Activated effector memory CD4-positive, alpha-beta T cell treated with anti-CD3 and anti-CD28 coated beads, Interleukin-2, amount 50 U/mL, for 16 hours (primary cell): Measurements from ENCODE around the gene ADCK1.
"Not testable (repeated sequence)": the region's sequence is repeated elsewhere in the genome, so short reads cannot be mapped to it uniquely, and the experiment has no call there.

ENCODE experiments used
- DNase-seq: peaks from one replicate; pipeline ENCODE4 v3.0.0-alpha.2; 2020

The ADCK1 gene

DNA sequence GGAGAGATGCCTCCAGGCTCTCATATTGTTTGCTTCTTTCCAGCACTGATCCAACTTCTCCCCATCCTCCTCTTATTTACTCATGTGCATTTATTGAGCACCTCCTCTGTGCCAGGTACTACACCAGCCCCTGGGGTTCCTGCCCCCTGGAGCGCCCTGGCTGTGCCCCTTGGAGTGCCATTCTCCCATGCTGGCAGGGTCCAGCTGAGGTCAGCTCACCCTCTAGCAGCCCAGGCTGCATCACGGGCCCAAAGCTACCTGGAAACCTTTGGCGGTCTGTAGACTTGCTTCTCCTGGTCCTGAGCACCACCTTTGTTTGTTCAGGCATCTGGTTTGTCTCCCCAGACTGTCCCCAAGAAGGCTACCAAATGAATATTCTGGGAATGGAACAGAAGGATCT, 67.0 kb downstream of the ADCK1 start:
- DNase-seq = no peak

- no peak for DNase-seq
Measured at GRCh38 chr14:77867476-77867875, 67.6 kb downstream of the ADCK1 start.

DNA sequence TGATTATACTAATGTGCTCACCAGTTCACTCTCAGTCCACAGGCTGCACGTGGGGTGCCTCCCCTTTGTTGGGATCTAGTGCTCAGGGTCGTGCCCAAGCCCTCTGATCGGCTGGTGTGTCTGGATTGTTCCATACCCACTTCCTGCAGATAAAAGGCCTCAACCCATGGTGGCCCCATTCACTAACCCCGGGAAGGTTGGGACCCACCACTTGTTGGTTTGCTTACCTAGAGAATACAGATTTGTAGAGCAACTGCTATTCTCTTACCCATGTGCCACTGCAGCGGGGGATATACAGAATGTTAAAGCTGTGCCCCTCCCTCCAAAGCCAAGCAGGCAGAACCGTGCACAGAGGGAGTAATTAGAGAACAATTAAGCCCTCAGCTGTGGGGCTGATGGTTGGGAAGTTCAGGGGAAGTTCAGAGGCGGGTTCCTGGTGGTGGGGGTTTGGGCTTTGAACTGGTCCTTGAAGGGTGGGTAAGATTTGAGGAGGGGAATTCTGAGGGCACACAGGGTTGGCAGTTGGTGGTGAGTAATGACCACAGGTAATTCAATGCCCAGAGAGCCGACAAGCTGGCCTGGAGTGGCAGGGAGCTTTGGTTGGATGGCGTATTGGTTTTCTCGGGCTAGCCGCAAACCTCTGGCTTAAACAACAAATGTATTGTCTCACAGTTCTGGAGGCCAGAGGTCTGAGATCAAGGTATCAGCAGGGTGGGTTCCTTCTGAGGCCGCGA, 68.8 kb downstream of the ADCK1 start:
- DNase-seq = no peak

DNA sequence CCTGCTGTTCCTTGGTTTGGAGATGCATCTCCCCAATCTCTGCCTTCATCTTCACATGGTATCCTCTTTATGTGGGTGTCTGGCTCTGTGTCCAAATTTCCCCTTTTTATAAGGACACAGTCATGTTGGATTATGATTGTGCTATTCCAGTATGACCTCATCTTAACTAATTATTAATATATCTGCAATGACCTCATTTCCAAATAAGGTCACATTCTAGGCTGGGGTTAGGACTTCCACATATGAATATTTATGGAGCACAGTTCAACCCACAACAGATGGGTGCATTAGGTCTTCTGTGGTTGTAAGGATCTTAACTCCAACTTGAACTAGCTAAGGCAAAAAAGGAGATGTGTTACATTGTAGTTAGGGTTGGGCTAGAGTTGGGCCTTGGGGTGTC, 69.4 kb downstream of the ADCK1 start:
- no peak for DNase-seq

DNA sequence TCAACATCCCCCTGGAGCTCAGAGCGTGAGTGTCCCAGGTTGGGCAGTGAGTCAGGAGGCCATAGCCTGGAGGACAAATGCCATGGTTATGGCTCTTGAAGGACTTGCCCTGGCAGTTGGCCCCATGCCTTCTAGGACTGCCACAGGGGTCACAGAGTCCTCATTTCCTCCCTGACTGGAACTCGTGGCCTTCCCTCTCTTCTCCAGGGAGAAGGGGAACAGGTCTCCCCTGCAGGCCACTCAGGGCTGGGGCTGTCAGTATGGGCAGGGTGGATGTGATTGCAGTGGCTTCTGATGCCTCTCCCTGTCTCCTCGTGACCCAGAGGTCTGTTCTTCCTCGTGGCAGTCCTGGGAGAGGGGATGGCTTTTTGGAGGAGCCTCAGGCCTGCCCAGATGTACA, 70.7 kb downstream of the ADCK1 start:
- no peak for DNase-seq

DNA sequence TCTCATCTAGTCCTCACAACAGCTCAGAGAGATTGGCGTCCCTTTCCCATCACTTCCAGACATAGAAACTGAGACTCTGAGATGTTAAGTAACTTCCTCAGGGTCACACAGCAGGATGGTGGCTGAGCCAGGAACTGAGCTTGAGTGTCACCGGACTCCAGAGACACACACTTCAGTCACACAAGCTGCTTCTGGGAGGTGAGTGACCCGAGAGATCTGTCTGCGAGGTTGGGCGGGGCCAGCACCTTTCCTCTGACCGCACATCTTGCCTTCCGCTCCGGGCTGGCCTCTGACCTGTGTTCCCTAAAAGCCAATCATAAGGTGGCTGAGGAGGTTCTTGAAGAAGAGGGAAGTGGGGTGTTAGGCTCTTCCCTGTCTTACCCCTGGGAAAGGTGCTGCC, 72.2 kb downstream of the ADCK1 start:
- DNase-seq = no peak

DNA sequence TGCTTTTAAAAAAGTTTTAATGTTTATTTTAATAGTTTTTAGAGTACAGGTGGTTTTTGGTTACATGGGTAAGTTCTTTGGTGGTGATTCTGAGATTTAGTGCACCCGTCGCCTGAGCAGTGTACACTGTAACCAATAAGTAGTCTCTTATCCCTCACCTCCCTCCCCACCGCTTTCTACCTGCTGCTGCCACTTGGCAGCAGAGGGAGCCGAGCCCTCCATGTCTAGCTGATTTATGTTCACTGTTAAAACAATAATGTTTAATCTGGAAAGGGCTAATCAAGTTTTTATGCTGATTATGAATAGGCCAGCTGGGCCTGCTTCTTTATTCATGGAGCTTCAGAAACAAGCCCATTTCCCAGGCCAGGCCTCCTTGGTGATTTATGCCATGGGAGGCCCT, 73.1 kb downstream of the ADCK1 start:
- no peak for DNase-seq

- DNase-seq = no peak
Measured at GRCh38 chr14:77878783-77879182, 78.9 kb downstream of the ADCK1 start.

- no peak for DNase-seq
Measured at GRCh38 chr14:77880056-77880455, 80.1 kb downstream of the ADCK1 start.

- no peak for DNase-seq
Measured at GRCh38 chr14:77882098-77882497, 82.2 kb downstream of the ADCK1 start.

GRCh38 chr14:77882636-77883035, 82.7 kb downstream of the ADCK1 start:
- no peak for DNase-seq

- no peak for DNase-seq
Measured at GRCh38 chr14:77883131-77883846, 83.4 kb downstream of the ADCK1 start.

- DNase-seq = no peak
Measured at GRCh38 chr14:77883847-77884238, 83.9 kb downstream of the ADCK1 start.

- no peak for DNase-seq
Measured at GRCh38 chr14:77885367-77885766, 85.5 kb downstream of the ADCK1 start.

GRCh38 chr14:77886010-77886409, 86.1 kb downstream of the ADCK1 start:
- no peak for DNase-seq

DNA sequence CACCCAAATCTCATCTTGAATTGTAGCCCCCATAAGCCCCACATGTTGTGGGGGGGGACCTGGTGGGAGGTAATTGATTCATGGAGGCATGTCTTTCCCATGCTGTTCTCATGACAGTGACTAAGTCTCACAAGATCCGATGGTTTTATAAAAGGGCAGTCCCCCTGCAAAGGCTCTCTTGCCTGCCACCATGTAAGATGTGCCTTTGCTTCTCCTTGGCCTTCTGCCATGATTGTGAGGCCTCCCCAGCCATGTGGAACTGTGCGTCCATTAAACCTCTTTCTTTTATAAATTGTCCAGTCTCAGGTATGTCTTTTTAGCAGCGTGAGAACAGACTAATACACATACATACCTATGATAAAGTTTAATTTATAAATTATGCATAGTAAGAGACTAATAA, 89.0 kb downstream of the ADCK1 start:
- DNase-seq = not testable (repeated sequence)

- no peak for DNase-seq
Measured at GRCh38 chr14:77889971-77890442, 90.1 kb downstream of the ADCK1 start.

GRCh38 chr14:77890873-77891272, 91.0 kb downstream of the ADCK1 start:
- DNase-seq = no peak

- no peak for DNase-seq
Measured at GRCh38 chr14:77892381-77892871, 92.5 kb downstream of the ADCK1 start.

- no peak for DNase-seq
Measured at GRCh38 chr14:77892890-77893484, 93.1 kb downstream of the ADCK1 start.

DNA sequence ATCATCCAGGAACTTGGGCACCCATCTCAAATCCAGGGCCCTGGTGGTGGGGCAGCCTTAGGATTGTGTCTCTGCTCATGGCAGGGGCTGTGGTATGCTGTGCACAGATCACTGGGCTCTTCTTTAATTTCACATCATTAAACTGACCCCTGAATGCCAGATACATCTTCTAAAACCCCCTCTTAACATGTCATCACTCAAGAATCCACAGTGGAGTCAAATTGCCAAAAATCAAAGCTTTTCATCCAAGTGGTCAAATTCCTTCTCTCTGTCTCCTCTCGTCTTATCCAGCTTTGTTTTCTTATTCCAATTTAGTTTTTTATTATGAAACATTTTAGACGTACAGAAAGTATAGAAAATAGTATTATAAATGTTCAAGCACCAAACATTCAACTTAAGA, 97.5 kb downstream of the ADCK1 start:
- no peak for DNase-seq

GRCh38 chr14:77902811-77903210, 102.9 kb downstream of the ADCK1 start:
- no peak for DNase-seq

DNA sequence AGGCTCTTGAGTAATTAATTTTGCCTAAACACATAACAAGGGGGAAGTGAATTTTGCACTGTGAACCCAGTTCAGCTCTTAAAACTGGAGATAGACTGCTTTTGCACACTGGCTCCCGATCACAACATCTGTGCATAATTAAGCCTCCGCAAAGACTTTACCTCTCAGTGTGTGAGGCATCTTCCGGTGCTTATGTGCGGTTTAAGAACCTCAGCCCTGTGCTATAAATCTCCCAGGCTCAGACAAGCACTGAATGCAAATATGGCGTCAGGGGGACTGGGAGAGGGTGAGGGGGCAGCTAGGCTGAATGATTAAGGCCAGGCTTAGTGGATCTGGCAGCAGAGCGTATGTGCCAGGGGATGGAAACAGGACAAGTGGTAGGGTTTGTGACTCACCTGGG, 103.3 kb downstream of the ADCK1 start:
- no peak for DNase-seq
